SK-N-SH (cell line): ENCODE measurements around the gene MMP28. TPM values are rescaled to one million over a fixed set of nuclear protein-coding genes. Genes with fewer than 3 reads are reported as not detected.

Experiments used
- CTCF ChIA-PET: fragments of 300-600, 350-600 bp; formaldehyde crosslinking; extraction: SDS; loops from one replicate; lab custom pipeline; 2021; lab: Yijun Ruan, JAX
- POLR2A ChIA-PET: fragments of 350-600 bp; sonication (Branson Sonifier 250); formaldehyde crosslinking; extraction: SDS; loops from one replicate; lab custom pipeline; 2020; ENCODE audit warnings: antibody characterized with exemption, inconsistent platforms; lab: Yijun Ruan, JAX
- DNase-seq: peaks from one replicate; pipeline ENCODE4 v3.0.0; 2012
- H2AFZ ChIP-seq: fragments of 200-600 bp; sonication (generic); 2 replicates; pipeline ENCODE4 v1.8.1; 2016; ENCODE audit warnings: antibody characterized with exemption, mild to moderate bottlenecking, low read depth
- H3F3A ChIP-seq: fragments of 200-600 bp; sonication (generic); replicated peaks from 2 replicates; pipeline ENCODE3; 2016; ENCODE audit warnings: antibody characterized with exemption, mild to moderate bottlenecking; ENCODE audit not compliant: insufficient read depth
- H3K27ac ChIP-seq, 2 experiments: fragments of 200-500 bp in 1 of 2; fragments of 200-600 bp in 1 of 2; sonication (Bioruptor generic) in 1 of 2; sonication (generic), shearing (Covaris generic) in 1 of 2; 2 replicates each; pipeline versions ENCODE4 v1.5.1 to v1.6.1; 2014 to 2016; ENCODE audit warnings: low read depth in 2 of 2, inconsistent platforms in 1 of 2, low read length in 1 of 2, mild to moderate bottlenecking in 1 of 2, mixed read lengths in 1 of 2
- H3K27me3 ChIP-seq: fragments of 200-600 bp; sonication (generic), shearing (Covaris generic); 2 replicates; pipeline ENCODE4 v1.6.1; 2016; ENCODE audit warnings: mixed run types; ENCODE audit not compliant: insufficient read depth
- H3K36me3 ChIP-seq, 2 experiments: fragments of 200-500 bp in 1 of 2; fragments of 200-600 bp in 1 of 2; sonication (Bioruptor generic) in 1 of 2; sonication (generic) in 1 of 2; replicated peaks in 1 of 2; 2 replicates each; pipeline versions ENCODE3 to v1.5.1; 2014 to 2016; ENCODE audit warnings: low read length in 1 of 2, mild to moderate bottlenecking in 1 of 2; ENCODE audit not compliant: insufficient read depth in 2 of 2, control insufficient read depth in 1 of 2
- H3K4me1 ChIP-seq, 2 experiments: fragments of 200-500 bp in 1 of 2; fragments of 200-600 bp in 1 of 2; sonication (Bioruptor generic) in 1 of 2; sonication (generic), shearing (Covaris generic) in 1 of 2; 2 replicates each; pipeline versions ENCODE4 v1.5.1 to v1.6.1; 2014 to 2016; ENCODE audit warnings: low read depth in 1 of 2, low read length in 1 of 2, mixed run types in 1 of 2; ENCODE audit not compliant: insufficient read depth in 2 of 2, control insufficient read depth in 1 of 2
- H3K4me2 ChIP-seq: fragments of 200-600 bp; sonication (generic), shearing (Covaris generic); 2 replicates; pipeline ENCODE4 v1.6.1; 2017; ENCODE audit warnings: mixed run types
- H3K4me3 ChIP-seq, 2 experiments: fragments of 200-500 bp in 1 of 2; fragments of 200-600 bp in 1 of 2; sonication (Bioruptor generic) in 1 of 2; sonication (generic), shearing (Covaris generic) in 1 of 2; 2 replicates each; pipeline versions ENCODE4 v1.5.1 to v1.8.1; 2014 to 2016; ENCODE audit warnings: low read depth in 2 of 2, inconsistent platforms in 1 of 2, low read length in 1 of 2, mild to moderate bottlenecking in 1 of 2, mixed read lengths in 1 of 2, moderate library complexity in 1 of 2
- H3K79me2 ChIP-seq: fragments of 200-600 bp; sonication (generic); 2 replicates; pipeline ENCODE4 v1.8.1; 2017; ENCODE audit warnings: mild to moderate bottlenecking; ENCODE audit not compliant: insufficient read depth
- H3K9ac ChIP-seq: fragments of 200-600 bp; sonication (generic); 2 replicates; pipeline ENCODE4 v1.6.1; 2017; ENCODE audit warnings: mixed run types
- H3K9me2 ChIP-seq: fragments of 200-600 bp; sonication (generic); 2 replicates; pipeline ENCODE4 v1.6.1; 2017; ENCODE audit warnings: mixed run types
- H3K9me3 ChIP-seq: fragments of 200-600 bp; sonication (generic); 2 replicates; pipeline ENCODE4 v1.6.1; 2017; ENCODE audit warnings: mixed run types, mild to moderate bottlenecking, moderate library complexity
- H4K20me1 ChIP-seq: fragments of 200-600 bp; sonication (generic); 2 replicates; pipeline ENCODE4 v1.6.1; 2017; ENCODE audit warnings: mild to moderate bottlenecking, mixed run types; ENCODE audit not compliant: insufficient read depth
- ELF1 ChIP-seq: IDR thresholded peaks from 2 replicates; pipeline ENCODE4 v1.4.0; 2012
- FOXJ3 ChIP-seq: sonication (generic); formaldehyde crosslinking; IDR thresholded peaks from 2 replicates; pipeline ENCODE4 v1.5.1; 2020; ENCODE audit warnings: mild to moderate bottlenecking, missing genetic modification reagents
- FOXM1 ChIP-seq: IDR thresholded peaks from 2 replicates; pipeline ENCODE4 v1.4.0; 2012; ENCODE audit warnings: low read depth, mild to moderate bottlenecking
- GABPA ChIP-seq: IDR thresholded peaks from 2 replicates; pipeline ENCODE4 v1.4.0; 2012; ENCODE audit warnings: low read depth, mild to moderate bottlenecking
- GATA2 ChIP-seq: sonication (generic); formaldehyde crosslinking; IDR thresholded peaks from 2 replicates; pipeline ENCODE4 v1.5.0; 2020; ENCODE audit warnings: mild to moderate bottlenecking, missing genetic modification reagents
- JUND ChIP-seq: IDR thresholded peaks from 2 replicates; pipeline ENCODE4 v1.4.0; 2012
- MEF2A ChIP-seq: IDR thresholded peaks from 2 replicates; pipeline ENCODE4 v1.4.0; 2012; ENCODE audit warnings: low read depth, borderline replicate concordance
- MXI1 ChIP-seq: IDR thresholded peaks from 2 replicates; pipeline ENCODE4 v1.6.1; 2012; ENCODE audit warnings: mild to moderate bottlenecking, low read depth, low read length, improper control_type of control experiment
- NRF1 ChIP-seq: IDR thresholded peaks from 2 replicates; pipeline ENCODE4 v1.6.1; 2012; ENCODE audit warnings: low read depth, mild to moderate bottlenecking, low read length
- POLR2AphosphoS5 ChIP-seq: IDR thresholded peaks from 2 replicates; pipeline ENCODE4 v1.6.1; 2012; ENCODE audit warnings: low read depth, low read length
- RAD21 ChIP-seq: IDR thresholded peaks from 2 replicates; pipeline ENCODE4 v1.6.1; 2012; ENCODE audit warnings: mild to moderate bottlenecking, low read length
- TAF1 ChIP-seq: IDR thresholded peaks from 2 replicates; pipeline ENCODE4 v1.6.1; 2012; ENCODE audit warnings: low read depth, mild to moderate bottlenecking, low read length, moderate library complexity, borderline replicate concordance
- TCF12 ChIP-seq: IDR thresholded peaks from 2 replicates; pipeline ENCODE4 v1.4.0; 2012
- YY1 ChIP-seq: IDR thresholded peaks from 2 replicates; pipeline ENCODE4 v1.4.0; 2012; ENCODE audit warnings: low read depth, mild to moderate bottlenecking
- WGBS: methylation state at CpG from one replicate; pipeline ENCODE4 v1.1.6; 2017; ENCODE audit warnings: low lambda C conversion rate; 5-methylcytosine and 5-hydroxymethylcytosine counted together
- polyA plus RNA-seq, 3 experiments: library from polyadenylated mRNA; depleted of rRNA; stranded (reverse); fragments of >200 nt; gene quantifications; 2 replicates each; pipeline ENCODE4 v1.2.3, GENCODE V29; 2012
- TF ChIP-seq, protein P1 (sequence below): IDR thresholded peaks from 2 replicates; pipeline ENCODE4 v1.4.0; 2012; ENCODE audit warnings: low read depth, borderline replicate concordance
- TF ChIP-seq, protein P2 (sequence below): IDR thresholded peaks from 2 replicates; pipeline ENCODE4 v1.6.1; 2012; ENCODE audit warnings: mild to moderate bottlenecking, low read depth, low read length, moderate library complexity
- TF ChIP-seq, protein P3 (sequence below): fragments of 200-600 bp; sonication (generic); IDR thresholded peaks from 2 replicates; pipeline ENCODE4 v1.6.1; 2017; ENCODE audit warnings: antibody characterized with exemption, mild to moderate bottlenecking, moderate library complexity
- TF ChIP-seq, protein P4 (sequence below): IDR thresholded peaks from 2 replicates; pipeline ENCODE4; 2012
- TF ChIP-seq, protein P5 (sequence below): IDR thresholded peaks from 2 replicates; pipeline ENCODE4 v1.4.0; 2012; ENCODE audit warnings: low read depth, borderline replicate concordance

MMP28 gene
- polyA plus RNA-seq, 1 of the 3 experiments (the other 2 are of a cell fraction): 0.33 TPM

DNA sequence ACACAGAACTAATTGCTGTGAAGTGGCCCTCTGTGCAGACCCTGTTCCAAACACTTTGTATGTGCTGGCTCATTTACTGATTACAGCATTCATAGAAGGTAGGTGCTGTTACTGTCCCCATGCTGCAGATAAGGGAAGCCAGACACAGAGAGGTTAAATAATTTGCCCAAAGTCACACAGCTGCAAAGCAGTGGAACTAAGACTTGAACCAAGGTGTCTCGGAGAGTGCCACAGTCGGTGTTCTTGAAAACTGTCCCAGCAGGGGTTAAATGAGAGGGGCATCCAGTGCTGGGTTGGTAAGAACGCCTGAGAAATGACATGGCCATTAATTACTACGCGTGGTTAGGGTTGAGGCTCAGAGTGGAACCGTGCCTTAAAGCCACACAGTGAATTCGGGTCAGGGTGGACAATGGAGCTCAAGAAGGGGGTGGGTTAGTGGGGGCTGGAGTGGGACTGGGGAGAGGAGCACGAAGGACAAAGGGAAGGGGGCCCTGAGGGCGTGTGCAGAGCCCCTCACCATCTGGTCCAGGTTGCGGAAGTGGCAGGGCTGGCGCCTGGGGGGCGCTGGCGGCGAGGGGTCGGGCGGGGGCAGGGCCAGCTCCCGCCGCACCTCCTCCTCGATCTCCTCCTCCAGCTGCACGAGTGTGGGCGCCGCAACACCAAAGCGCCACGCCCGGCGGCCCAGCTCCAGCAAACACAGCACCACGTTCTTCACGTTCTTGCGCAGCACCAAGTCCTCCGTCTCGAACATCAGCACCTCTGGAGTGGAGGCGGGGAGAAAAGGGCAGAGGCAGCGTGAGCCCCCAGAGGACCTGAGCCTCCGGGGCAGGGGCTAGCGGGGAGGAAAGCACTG is 45.7 kb downstream of the MMP28 start (continued):
- TF ChIP-seq, protein P1, sequence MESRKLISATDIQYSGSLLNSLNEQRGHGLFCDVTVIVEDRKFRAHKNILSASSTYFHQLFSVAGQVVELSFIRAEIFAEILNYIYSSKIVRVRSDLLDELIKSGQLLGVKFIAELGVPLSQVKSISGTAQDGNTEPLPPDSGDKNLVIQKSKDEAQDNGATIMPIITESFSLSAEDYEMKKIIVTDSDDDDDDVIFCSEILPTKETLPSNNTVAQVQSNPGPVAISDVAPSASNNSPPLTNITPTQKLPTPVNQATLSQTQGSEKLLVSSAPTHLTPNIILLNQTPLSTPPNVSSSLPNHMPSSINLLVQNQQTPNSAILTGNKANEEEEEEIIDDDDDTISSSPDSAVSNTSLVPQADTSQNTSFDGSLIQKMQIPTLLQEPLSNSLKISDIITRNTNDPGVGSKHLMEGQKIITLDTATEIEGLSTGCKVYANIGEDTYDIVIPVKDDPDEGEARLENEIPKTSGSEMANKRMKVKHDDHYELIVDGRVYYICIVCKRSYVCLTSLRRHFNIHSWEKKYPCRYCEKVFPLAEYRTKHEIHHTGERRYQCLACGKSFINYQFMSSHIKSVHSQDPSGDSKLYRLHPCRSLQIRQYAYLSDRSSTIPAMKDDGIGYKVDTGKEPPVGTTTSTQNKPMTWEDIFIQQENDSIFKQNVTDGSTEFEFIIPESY: no peak
- TF ChIP-seq FOXM1 (no peak), RAD21 (no peak), MEF2A (no peak), YY1 (no peak), JUND (no peak), TCF12 (no peak), MXI1 (no peak), ELF1 (no peak)

DNA sequence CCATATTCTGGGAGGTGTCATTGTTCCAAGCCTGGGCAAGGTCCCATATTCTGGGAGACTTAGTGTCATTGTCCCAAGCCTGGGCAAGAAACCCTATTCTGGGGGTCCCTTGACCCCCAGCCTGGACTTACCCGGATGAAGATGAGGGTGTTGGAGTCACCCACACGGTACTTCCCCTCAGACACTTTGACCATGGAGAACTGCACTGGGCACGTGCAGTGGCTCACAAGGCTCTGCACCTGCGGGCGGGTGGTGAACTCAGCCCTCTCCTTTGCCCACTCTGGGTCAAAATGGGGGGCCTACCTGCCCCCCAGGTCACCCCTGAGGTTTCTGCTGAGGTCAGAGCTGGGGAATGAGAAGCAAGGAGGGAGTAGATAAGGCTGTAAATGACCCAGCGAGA is 46.5 kb downstream of the MMP28 start:
- Histone ChIP-seq H4K20me1 (no peaks in the 10 kb centered on the region), H3K9me3 (no peaks in the 10 kb centered on the region), H3K27me3 (peaks cover 11% of the 10 kb centered on the region), H3K9me2 (no peaks in the 10 kb centered on the region), H3K4me2 (no peak overlapping the region), H3K4me1 (peaks cover 0 to 21% of the 10 kb centered on the region in 2 experiments; a peak in 1 of 4 replicates), H3K79me2 (no peaks in the 10 kb centered on the region), H3K4me3 (no peak overlapping the region), H2AFZ (no peak overlapping the region), H3K36me3 (no peaks in the 10 kb centered on the region)
- WGBS: 97% methylated on average over 6 of the region's 6 CpGs
- ChIA-PET POLR2A (no interaction called here), CTCF (interaction anchor here (0.8 to 10.4 kb wide), 13 partner anchors 11 to 436 kb away, joined by 3 to 275 read pairs (median 25); partner anchors contain the start of genes C17orf50, RASL10B and TAF15)
- no peak for DNase-seq
- TF ChIP-seq, protein P2, sequence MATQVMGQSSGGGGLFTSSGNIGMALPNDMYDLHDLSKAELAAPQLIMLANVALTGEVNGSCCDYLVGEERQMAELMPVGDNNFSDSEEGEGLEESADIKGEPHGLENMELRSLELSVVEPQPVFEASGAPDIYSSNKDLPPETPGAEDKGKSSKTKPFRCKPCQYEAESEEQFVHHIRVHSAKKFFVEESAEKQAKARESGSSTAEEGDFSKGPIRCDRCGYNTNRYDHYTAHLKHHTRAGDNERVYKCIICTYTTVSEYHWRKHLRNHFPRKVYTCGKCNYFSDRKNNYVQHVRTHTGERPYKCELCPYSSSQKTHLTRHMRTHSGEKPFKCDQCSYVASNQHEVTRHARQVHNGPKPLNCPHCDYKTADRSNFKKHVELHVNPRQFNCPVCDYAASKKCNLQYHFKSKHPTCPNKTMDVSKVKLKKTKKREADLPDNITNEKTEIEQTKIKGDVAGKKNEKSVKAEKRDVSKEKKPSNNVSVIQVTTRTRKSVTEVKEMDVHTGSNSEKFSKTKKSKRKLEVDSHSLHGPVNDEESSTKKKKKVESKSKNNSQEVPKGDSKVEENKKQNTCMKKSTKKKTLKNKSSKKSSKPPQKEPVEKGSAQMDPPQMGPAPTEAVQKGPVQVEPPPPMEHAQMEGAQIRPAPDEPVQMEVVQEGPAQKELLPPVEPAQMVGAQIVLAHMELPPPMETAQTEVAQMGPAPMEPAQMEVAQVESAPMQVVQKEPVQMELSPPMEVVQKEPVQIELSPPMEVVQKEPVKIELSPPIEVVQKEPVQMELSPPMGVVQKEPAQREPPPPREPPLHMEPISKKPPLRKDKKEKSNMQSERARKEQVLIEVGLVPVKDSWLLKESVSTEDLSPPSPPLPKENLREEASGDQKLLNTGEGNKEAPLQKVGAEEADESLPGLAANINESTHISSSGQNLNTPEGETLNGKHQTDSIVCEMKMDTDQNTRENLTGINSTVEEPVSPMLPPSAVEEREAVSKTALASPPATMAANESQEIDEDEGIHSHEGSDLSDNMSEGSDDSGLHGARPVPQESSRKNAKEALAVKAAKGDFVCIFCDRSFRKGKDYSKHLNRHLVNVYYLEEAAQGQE: no peak
- TF ChIP-seq, protein P3, sequence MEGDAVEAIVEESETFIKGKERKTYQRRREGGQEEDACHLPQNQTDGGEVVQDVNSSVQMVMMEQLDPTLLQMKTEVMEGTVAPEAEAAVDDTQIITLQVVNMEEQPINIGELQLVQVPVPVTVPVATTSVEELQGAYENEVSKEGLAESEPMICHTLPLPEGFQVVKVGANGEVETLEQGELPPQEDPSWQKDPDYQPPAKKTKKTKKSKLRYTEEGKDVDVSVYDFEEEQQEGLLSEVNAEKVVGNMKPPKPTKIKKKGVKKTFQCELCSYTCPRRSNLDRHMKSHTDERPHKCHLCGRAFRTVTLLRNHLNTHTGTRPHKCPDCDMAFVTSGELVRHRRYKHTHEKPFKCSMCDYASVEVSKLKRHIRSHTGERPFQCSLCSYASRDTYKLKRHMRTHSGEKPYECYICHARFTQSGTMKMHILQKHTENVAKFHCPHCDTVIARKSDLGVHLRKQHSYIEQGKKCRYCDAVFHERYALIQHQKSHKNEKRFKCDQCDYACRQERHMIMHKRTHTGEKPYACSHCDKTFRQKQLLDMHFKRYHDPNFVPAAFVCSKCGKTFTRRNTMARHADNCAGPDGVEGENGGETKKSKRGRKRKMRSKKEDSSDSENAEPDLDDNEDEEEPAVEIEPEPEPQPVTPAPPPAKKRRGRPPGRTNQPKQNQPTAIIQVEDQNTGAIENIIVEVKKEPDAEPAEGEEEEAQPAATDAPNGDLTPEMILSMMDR: no peak
- TF ChIP-seq JUND (no peak), TAF1 (no peak), GATA2 (CRISPR knock-in tag) (no peak), GABPA (no peak), NRF1 (no peak), FOXJ3 (no peak), POLR2AphosphoS5 (no peak), MEF2A (no peak), ELF1 (no peak)
- TF ChIP-seq, protein P4, sequence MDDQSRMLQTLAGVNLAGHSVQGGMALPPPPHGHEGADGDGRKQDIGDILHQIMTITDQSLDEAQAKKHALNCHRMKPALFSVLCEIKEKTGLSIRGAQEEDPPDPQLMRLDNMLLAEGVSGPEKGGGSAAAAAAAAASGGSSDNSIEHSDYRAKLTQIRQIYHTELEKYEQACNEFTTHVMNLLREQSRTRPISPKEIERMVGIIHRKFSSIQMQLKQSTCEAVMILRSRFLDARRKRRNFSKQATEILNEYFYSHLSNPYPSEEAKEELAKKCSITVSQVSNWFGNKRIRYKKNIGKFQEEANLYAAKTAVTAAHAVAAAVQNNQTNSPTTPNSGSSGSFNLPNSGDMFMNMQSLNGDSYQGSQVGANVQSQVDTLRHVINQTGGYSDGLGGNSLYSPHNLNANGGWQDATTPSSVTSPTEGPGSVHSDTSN: no peak
- TF ChIP-seq, protein P5, sequence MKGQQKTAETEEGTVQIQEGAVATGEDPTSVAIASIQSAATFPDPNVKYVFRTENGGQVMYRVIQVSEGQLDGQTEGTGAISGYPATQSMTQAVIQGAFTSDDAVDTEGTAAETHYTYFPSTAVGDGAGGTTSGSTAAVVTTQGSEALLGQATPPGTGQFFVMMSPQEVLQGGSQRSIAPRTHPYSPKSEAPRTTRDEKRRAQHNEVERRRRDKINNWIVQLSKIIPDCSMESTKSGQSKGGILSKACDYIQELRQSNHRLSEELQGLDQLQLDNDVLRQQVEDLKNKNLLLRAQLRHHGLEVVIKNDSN: no peak
- TF ChIP-seq, all 33 proteins: peak for 0
- H3K9ac ChIP-seq: no peak overlapping the region
- no peaks in the 10 kb centered on the region for H3F3A ChIP-seq
- H3K27ac ChIP-seq: no peak overlapping the region
